BE2C (cell line): ENCODE results near the gene GTPBP1.

Experiments used
- DNase-seq: peaks from one replicate; pipeline ENCODE4 v3.0.0-alpha.2; 2020
- H3K27me3 ChIP-seq: fragments of 250-450 bp; sonication (Bioruptor Pico); 2 replicates; pipeline ENCODE4 v1.5.1; 2020; ENCODE audit warnings: mild to moderate bottlenecking
- H3K36me3 ChIP-seq: fragments of 250-450 bp; sonication (Bioruptor Pico); 2 replicates; pipeline ENCODE4 v1.5.1; 2020; ENCODE audit warnings: mild to moderate bottlenecking
- H3K4me1 ChIP-seq: fragments of 250-450 bp; sonication (Bioruptor Pico); 2 replicates; pipeline ENCODE4 v1.5.1; 2020
- H3K4me3 ChIP-seq: 2 replicates; pipeline ENCODE4 v1.5.1; 2011; ENCODE audit warnings: low read depth, low read length
- H3K9me3 ChIP-seq: fragments of 250-450 bp; sonication (Bioruptor Pico); 2 replicates; pipeline ENCODE4 v1.5.1; 2020
- TF ChIP-seq, protein P1 (sequence below): IDR thresholded peaks from 2 replicates; pipeline ENCODE4 v1.5.1; 2012; ENCODE audit warnings: mild to moderate bottlenecking, low read depth, low read length

Gene GTPBP1

DNA sequence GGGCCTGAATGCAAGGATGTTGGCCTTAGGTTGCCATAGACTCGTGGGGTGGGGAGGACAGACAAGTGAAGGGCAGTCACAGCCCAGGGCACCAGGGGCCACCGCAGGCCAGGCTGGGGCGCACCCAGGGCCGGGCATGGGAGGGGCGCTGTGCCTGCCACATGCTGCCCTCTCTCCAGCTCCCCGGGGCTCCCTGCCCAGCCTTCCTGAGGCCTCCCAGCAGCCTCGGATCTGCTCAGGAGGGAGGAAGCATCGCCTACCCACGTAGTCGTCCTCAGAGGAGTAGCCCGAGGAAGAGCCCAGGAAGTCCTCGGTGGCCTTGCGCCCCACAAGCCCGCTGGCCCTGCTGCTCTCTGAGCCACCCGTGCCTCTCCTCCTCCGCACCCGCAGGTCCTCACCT lies 44.9 kb downstream of the GTPBP1 start:
- no peaks in the 10 kb centered on the region for H3K27me3 ChIP-seq
- TF ChIP-seq, protein P1, sequence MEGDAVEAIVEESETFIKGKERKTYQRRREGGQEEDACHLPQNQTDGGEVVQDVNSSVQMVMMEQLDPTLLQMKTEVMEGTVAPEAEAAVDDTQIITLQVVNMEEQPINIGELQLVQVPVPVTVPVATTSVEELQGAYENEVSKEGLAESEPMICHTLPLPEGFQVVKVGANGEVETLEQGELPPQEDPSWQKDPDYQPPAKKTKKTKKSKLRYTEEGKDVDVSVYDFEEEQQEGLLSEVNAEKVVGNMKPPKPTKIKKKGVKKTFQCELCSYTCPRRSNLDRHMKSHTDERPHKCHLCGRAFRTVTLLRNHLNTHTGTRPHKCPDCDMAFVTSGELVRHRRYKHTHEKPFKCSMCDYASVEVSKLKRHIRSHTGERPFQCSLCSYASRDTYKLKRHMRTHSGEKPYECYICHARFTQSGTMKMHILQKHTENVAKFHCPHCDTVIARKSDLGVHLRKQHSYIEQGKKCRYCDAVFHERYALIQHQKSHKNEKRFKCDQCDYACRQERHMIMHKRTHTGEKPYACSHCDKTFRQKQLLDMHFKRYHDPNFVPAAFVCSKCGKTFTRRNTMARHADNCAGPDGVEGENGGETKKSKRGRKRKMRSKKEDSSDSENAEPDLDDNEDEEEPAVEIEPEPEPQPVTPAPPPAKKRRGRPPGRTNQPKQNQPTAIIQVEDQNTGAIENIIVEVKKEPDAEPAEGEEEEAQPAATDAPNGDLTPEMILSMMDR = no peak
- H3K4me3 ChIP-seq = no peak overlapping the region
- no peaks in the 10 kb centered on the region for H3K9me3 ChIP-seq
- no peak for DNase-seq
- H3K4me1 ChIP-seq = peaks cover 6% of the 10 kb centered on the region; the same call in 1 of the 2 replicates
- peaks cover 66% of the 10 kb centered on the region for H3K36me3 ChIP-seq

DNA sequence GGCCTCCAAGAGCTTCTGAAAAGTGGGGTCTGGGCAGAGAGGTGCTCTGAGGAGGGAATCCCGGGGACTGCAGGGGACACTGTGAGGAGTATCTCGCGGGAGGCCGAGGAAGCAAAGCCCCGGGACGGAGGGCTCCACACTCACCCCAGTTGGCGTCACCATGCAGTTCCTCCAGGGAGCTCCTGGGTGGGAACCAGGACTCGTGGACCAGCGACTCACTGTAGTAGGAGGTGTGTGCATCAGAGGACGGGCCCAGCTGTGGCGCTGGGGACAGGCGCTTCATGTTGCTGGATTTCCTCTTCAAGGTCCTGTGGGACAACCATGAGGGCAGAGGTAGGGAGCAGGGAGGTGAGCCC lies 45.3 kb downstream of the GTPBP1 start:
- Histone ChIP-seq H3K4me1 (peaks cover 6% of the 10 kb centered on the region; the same call in 1 of the 2 replicates), H3K27me3 (no peaks in the 10 kb centered on the region), H3K4me3 (no peak overlapping the region), H3K9me3 (no peaks in the 10 kb centered on the region), H3K36me3 (peaks cover 62% of the 10 kb centered on the region)
- TF ChIP-seq, protein P1 = no peak
- no peak for DNase-seq

DNA sequence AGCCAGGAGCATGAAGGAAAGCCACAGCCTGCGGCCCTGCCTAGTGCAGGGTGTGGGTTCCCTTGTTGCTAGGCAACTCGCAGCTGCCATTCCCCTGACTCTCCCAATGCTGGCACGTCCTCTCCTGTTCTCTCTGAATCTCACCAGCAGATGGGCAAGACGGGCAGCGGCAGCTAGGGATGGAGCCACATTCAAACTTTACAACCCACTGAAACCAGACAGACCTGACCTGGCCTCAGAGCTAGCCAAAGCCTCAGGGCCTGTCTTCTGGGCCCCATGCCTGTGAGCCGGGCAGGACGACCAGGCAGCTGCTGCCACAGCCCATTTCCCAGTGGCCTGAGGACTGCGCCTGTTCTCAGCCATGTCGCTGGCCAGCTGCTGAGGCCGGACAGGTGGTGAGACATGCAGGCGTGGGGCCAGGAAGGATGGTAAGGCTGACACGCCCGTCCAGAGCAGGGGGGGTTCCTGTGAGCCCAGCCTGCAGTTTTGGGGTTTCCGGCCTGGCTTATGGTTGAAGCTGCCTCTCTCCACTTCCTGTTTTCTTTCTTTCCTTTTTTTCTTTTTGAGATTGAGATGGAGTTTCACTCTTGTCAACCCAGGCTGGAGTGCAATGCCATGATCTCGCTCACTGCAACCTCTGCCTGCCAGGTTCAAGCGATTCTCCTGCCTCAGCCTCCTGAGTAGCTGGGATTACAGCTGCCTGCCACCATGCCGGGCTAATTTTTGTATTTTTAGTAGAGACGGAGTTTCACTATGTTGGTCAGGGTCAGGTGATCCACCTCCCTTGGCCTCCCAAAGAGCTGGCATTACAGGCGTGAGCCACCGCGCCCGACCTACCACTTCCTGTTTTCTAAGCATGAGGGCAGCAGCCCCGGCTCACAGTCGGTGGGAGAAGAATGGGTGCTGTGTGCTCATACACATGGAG lies 45.9 kb downstream of the GTPBP1 start:
- Histone ChIP-seq H3K4me3 (no peak overlapping the region), H3K27me3 (no peaks in the 10 kb centered on the region), H3K9me3 (no peaks in the 10 kb centered on the region), H3K4me1 (peaks cover 6% of the 10 kb centered on the region; the same call in 1 of the 2 replicates), H3K36me3 (peaks cover 62% of the 10 kb centered on the region)
- no peak for DNase-seq
- TF ChIP-seq, protein P1 = no peak

DNA sequence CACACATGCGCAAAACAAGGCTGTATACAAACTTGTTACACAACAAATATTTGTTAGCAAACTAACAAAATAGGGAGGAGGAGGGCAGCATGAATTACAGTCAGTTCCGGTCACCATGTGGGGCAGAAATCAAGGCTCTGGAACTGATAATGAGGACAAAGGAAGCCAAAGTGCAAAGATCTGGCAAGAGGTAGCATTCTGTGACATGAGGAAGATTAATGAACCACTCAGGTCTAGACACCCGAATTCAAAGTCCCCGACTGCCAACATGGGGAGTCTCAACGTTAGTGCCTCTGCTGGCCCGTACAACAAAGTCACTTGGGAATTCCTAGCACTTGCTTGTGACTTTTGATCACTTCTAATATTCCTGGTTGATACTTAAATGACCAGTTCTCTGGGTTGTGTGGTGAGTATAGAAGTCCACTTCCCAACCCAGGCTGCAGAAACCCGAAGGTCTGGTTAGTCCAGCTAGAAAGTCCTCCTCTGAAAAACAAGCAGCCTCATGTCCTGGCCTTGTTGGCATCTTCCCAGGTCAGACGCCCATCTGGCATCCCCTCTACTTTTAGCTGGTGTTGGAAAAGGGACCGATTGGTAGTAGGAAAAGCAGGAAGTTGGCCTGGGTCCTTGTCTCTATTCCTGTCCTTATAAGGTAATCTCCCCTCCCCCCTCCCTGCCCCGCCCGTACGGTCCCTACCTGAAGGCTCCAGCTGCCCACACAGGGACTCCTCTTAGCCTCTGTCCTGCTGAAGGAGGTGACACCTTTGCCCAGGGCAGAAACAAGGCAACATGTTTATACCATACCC lies 48.4 kb downstream of the GTPBP1 start:
- TF ChIP-seq, protein P1 = no peak
- Histone ChIP-seq H3K36me3 (peaks cover 44% of the 10 kb centered on the region), H3K9me3 (no peaks in the 10 kb centered on the region), H3K4me1 (peaks cover 6% of the 10 kb centered on the region; the same call in 1 of the 2 replicates), H3K27me3 (no peaks in the 10 kb centered on the region), H3K4me3 (peak overlapping the region; percentile 64)
- DNase-seq = peak; percentile 55

DNA sequence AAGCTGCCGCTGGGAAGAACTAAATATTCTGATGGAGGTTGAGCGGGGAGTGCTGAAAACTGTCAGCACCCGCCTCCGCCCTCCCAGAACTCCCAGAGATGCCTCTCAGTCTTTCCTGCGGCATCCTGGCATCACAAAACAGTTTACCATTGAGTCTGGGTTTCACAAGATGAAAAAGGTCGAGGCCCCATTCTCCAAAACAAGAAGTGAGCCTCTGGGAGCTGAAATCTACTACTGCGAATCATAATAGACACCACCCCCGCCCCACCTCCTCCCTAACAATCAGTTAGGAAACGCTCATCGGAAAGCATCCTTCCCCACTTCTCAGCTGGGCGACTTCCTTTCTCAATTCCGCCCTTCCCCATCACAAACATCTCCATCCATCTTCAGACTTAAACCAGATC lies 49.0 kb downstream of the GTPBP1 start:
- H3K9me3 ChIP-seq = no peaks in the 10 kb centered on the region
- H3K36me3 ChIP-seq = peaks cover 38% of the 10 kb centered on the region
- H3K4me1 ChIP-seq = peaks cover 6% of the 10 kb centered on the region; the same call in 1 of the 2 replicates
- peak overlapping the region; percentile 64 for H3K4me3 ChIP-seq
- DNase-seq = no peak
- no peaks in the 10 kb centered on the region for H3K27me3 ChIP-seq
- TF ChIP-seq, protein P1 = no peak
